Measurements from ENCODE around the gene TCERG1.

GRCh38 chr5:146475190-146475780, 28.2 kb downstream of the TCERG1 start:
- TF ChIP-seq EZH2phosphoT487 (IDR thresholded peaks at IDR 0.05; ENCODE audit: insufficient read depth, low read depth), result no peak
- TF ChIP-seq EZH2 (IDR thresholded peaks at IDR 0.05; ENCODE audit: insufficient read depth, poor library complexity, severe bottlenecking), result no peak
